Measurements from ENCODE around the gene CHADL. TPM values are rescaled to one million over a fixed set of nuclear protein-coding genes. Genes with fewer than 3 reads are reported as not detected.
A peak's percentile ranks its signal among the peaks of the same experiment; 100 is the strongest.

CHADL gene
- total RNA-seq, 2 donors from 2014 or later: 0.61 to 2.6 TPM

DNA sequence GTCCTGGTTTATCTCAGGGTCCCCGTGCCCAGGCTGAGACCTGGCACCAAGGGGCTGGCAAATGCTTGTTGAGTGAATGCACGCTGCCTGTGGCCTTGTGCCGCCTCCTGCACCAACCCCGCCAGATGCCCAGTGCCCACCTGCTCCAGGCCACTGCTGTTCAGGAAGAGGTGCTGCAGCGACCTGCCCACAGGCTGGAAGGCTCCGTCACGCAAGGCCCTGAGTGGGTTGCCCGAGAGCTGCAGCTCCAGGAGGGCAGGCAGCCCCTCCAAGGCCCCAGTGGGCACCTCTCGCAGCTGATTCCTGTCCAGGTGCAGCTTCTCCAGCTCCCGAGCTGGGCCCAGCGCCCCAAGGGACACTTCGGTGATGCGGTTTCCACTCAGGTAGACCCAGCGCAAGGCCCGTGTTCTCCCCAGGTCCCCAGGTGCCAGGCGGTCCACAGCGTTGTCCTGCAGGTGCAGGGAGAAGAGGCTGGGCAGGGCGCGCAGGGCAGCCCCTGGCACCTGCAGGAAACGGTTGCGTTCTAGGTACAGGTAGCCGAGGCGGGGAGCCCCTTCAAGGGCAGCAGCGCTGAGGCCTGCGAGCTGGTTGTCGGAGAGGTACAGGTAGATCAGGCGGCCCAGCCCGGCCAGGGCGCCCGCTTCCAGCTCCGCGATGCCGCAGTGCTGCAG is 3.6 kb downstream of the CHADL start:
- intact Hi-C loops (cut with DNase I, micrococcal nuclease): no loop called here
- DNase-seq (no peak), ATAC-seq (no peak)

DNA sequence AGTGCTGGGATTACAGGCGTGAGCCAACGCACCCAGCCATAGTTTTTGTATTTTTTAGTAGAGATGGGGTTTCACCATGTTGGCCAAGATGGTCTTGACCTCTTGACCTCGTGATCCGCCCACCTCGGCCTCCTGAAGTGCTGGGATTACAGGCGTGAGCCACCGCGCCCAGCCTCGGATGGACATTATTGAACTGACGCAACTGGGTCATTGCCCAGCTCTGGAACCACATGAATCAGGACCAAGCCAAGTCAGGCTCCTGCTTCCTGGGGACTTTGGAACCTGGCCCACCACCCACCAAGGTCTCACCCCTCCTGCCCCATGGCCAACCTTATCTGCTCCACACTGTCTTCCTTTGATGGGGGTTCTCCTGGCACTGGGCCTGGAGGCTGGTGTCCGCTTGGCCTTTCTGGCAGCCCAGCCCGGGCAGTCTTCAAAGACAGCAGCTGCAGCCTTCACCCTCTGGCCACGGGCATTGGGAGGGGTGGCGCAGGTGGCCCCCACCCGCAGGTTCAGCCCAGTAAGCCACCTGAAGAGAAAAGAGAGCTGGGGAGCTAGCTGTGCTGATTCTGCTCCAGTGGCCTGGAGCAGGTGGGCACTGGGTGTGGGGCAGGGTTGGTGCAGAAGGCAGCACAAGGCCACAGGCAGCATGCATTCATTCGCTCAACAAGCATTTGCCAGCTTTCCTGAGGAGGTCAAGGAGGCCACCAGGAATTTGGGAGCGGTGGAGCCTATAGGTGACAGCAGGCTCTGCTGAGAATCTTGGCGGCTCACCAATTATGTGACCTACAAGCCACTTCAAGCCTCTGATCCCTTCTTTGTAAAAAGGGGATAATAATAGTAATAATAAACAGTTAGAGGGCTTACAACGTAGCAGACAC is 5.7 kb downstream of the CHADL start:
- ATAC-seq (no peak), DNase-seq (no peak)
- intact Hi-C loops (cut with DNase I, micrococcal nuclease): no loop called here

DNA sequence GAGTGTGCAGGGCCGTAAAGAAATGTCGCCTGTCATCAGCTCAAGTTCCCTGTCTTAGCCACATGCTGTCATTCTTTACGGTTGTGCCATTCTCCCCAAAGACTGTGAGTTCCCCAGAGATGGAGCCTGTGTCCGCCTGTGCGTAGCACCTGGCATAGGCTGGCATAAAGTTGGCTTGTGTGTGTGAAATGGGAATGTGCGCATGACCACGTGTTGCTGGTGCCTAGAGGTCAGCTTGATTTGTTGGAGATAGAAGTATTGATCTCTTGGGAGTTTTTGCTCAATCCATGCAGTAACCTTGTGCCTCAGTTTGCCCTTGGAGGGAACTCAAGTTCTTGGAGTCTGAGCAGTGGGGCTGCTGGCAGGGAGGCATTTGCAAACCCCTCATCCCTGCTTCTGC is 9.4 kb downstream of the CHADL start:
- no peak for ATAC-seq
- DNase-seq: no peak
- intact Hi-C loops (cut with DNase I, micrococcal nuclease): no loop called here

DNA sequence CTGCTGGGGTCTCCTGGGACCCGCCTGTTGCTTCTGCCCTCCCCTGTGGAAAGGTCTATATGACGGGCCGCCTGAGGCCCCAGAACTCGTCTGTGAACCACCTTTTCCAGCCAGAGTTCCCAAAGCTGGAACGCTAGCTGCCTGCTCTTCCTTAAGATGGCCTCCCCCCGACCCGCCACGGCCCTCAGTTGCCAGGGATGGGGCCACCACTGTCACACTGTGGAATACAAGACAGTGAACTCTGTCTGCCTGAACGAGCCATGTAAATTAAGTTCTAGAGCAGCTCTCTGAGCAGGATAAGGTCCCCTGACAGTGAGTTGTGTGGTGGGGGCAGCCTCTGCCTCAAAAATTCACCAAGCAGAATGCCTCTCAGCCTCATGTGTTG is 10.3 kb downstream of the CHADL start:
- DNase-seq (no peak), ATAC-seq (no peak)
- intact Hi-C loops (cut with DNase I, micrococcal nuclease): no loop called here

DNA sequence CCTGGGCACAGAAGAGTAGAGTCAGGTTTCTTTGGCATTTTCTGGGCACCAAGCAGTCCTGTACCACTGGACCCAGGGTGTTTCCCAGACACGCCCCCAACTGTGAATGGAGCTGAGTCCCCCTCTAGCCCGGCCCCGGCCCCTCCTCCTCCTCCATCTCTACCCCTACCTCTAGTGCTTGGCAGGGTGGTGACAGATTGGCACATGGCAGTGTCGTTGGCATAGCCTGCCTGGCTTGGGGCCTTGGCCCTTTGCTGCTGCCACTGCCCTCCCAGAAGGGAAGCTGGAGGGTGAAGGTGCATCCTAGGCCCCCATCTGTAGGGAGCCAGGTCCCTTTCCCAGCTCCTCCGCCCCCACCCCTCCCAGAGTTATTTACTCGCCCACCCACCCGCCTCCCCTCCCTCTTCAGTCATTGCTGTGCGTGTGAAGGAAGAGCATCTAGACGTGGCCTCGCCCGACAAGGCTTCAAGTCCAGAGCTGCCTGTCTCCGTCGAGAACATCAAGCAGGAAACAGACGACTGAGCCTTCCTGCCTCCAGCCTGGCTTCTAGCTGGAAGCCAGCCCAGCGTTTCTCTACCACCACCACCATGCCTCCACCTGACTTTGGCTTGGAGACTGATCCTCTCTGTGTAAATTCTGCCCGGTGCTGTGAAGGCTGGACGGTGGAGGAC is 10.9 kb downstream of the CHADL start:
- DNase-seq: no peak
- no peak for ATAC-seq

DNA sequence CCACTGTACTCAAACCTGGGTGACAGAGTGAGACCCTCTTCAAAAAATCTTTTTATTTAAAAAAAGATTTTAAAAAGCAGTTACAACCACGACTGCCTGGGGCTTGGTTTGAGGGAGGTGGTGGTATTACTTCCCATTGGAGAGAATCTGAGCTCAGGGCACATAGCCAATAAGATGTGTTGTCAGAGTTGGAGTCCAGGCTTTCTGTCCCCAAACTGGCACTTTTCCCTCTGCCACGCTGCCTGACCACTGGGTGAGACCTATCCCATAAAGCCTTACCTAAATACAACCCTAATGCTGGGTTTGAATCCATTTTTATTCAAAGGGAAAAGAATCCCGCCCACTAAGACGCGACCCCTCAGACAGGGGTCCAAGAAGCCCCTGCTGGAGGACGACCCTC is 11.5 kb downstream of the CHADL start:
- DNase-seq (no peak), ATAC-seq (no peak)
- intact Hi-C loops (cut with DNase I, micrococcal nuclease): no loop called here

More for the DNA sequence above, 10.9 kb downstream of the CHADL start:
- intact Hi-C loops (cut with DNase I, micrococcal nuclease): no loop called here

DNA sequence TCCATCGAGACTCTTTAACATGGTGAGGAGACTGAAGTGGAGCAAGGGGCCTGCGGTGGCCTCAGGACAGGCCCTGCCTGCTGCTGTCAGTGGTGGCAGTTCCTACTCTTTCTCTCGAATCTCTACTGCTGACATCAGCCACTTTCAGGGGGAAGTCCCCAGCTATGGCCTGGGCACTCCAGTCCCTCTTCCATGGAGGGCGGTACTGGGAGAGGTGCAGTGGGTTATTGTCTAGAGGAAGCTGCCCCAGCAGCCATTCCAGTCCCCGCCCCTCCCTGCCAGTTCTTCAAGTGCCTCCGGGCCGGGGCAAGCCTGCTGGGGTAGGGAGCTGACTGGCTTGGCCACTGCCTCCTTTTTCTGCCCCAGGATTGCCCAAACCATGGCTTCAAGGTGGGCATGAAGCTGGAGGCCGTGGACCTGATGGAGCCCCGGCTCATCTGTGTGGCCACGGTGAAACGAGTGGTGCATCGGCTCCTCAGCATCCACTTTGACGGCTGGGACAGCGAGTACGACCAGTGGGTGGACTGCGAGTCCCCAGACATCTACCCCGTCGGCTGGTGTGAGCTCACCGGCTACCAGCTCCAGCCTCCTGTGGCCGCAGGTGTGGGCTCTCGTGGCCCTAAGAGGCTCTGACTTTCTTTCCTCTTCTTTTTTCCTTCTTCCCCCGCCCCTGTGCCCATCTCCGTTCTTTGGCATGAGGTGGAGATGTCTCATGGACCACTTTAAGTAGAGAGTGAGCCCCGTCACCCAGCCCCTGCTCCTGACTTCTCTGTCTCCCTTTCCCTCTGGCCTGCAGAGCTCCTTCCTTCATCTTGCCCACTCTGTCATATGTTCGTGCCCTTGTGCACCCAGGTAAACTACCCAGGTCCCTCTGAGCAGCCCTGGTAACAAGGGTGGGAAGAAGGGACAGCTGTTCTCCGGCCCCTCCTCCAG is 13.7 kb downstream of the CHADL start:
- intact Hi-C loops (cut with DNase I, micrococcal nuclease): no loop called here

DNA sequence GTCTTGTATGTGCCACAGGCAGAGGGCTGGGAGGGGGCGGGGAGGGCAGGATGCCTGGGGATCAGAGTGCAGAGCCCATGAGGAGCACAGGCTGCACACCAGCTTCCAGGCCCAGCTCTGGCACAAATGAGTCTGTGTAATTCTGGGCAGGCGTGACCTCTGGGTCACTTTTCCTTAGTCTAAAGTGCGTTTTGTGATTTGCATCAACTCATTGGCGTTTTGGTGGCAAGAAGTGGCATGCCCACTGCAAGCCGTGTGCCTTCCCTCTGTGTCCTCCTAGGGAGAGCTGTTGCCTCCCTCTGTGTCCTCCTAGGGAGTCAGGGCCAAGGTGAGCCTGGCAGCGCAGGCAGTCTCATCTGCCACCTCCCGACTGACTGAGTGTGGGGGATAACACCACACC is 17.2 kb downstream of the CHADL start:
- ATAC-seq (no peak), DNase-seq (no peak)
- intact Hi-C loops (cut with DNase I, micrococcal nuclease): no loop called here

More for the DNA sequence above, 13.7 kb downstream of the CHADL start:
- ATAC-seq: no peak
- DNase-seq: peak in 1 of 2 donors; percentile 15

DNA sequence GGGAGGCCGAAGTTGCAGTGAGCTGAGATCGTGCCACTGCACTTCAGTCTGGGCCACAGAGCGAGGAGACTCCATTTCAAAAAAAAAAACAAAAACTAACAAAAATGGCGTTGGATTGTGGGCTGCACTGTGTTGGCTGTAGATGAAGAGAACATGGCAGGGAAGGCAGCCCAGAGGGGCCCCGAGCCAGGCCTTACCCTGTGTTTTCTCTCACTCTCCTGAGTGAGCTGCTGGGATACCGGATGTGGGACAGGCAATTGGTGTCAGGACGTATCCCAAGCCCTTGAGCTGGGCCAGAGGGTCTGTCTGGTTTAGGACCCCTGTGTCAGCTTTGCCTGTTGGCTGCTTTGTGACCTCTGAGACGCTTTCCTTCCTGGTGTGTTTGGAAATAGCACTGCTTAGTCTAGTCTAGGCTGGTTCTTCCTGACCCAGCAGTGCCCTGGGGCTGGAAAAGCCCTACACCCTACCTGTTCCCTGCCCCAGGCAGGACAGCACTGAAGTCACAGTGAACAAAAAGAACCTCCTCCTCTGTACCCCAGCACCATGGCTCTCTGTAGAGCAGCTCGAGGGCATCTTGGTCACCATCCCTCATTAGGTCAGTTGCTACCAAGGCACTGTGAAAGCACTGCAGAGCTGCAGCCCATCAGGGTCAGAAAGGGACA is 17.8 kb downstream of the CHADL start:
- DNase-seq (no peak), ATAC-seq (no peak)
- intact Hi-C loops (cut with DNase I, micrococcal nuclease): no loop called here

DNA sequence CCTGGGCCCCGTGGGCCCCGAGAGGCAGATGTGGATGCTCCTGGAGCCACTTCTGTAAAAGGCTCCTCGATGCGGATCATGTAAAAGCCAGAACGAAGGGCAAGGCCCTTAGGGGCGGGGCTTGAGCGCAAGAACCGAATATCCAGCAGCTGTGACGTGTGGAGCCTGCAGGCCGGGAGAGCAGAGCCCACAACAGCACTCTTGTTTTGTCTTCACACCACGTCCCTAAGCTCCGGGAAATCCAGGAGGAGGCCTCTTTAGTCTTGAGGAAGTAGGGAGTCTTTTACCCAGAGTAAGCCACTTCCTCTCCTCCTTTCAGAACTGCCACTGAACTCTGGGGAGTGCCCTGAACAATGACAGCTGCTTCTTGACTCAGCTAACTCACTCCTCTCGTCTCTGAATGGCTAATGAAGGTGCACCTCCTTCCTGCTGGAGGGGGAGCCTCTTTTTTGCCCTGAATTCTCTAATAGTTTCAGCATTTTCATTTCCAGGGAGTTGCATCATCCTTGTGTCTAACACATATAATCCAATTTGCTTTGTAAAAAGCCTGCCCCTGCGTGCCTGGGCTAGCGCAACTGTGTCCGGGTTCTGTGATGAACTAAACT is 23.1 kb downstream of the CHADL start:
- intact Hi-C loops (cut with DNase I, micrococcal nuclease): no loop called here
- ATAC-seq: peak; percentile 66
- peak; percentile 53 to 67 for DNase-seq

DNA sequence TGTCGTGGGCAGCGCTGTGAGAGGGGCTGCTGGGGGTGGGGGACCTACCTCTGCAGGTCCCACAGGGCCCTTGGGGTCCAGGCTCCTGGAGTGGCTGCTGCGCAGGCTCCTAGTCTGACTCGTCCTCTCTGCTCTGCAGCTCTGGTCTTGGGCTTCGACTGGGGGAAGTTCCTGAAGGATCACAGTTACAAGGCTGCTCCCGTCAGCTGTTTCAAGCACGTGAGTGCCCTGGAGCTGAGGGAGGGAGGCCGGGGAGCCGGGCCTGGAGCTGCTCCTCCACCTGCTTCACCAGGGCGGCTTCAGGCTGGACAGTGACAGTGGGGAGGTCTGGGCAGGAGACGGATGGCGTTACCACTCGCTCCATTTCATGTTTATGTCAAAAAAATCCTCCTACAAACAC is 23.7 kb downstream of the CHADL start:
- intact Hi-C loops (cut with DNase I, micrococcal nuclease): no loop called here
- ATAC-seq (no peak), DNase-seq (no peak)

DNA sequence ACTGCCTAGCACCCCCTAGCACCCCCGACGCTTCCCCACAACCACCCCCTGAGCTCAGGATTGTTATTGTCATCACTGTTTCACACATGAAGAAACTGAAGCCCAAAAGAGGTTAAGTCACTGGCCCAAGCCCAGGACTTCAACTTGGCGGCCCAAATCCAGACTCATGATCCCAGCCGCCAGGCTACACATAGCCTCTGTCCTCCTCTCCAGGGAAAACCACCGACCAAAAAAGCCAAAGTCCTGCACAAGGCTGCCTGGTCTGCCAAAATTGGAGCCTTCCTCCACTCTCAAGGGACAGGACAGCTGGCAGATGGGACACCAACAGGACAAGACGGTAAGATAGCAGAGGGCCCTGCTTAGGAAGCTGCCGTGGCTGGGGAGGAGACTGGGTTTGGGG is 24.8 kb downstream of the CHADL start:
- no peak for DNase-seq
- intact Hi-C loops (cut with DNase I, micrococcal nuclease): no loop called here
- ATAC-seq: no peak

DNA sequence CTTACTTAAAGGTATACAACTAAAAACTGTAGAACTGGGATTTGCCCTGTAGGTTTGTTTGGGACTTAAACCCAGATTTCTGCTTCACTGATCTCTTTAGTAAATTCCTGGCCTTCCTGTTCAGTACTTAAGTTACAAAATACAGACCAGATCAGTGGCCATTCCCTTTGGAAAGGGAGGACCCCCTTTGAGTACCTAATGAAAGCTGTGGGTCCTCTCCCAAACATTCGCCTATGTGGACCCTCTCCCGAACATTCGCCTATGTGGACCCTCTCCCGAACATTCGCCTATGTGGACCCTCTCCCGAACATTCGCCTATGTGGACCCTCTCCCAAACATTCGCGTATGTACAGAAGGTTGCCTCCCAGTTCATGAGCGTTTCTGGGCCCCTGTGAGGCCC is 25.3 kb downstream of the CHADL start:
- ATAC-seq: no peak
- intact Hi-C loops (cut with DNase I, micrococcal nuclease): no loop called here
- no peak for DNase-seq

DNA sequence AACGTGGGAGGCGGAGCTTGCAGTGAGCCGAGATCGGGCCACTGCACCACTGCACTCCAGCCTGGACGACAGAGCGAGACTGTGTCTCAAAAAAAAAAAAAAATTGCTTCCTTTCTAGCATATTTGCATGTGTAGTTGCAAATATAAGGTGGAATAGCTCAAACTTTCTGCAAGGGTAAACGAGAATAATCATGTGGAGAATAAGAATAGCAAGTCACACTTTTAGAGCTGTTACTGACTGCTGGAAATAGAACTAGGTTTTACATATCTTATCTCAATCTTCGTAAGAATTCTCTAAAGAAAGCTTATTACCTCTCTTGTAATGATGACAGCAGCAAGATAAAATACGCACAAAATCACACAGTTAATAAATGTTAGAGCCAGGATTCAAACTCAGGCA is 34.0 kb downstream of the CHADL start:
- DNase-seq: no peak
- intact Hi-C loops (cut with DNase I, micrococcal nuclease): no loop called here
- no peak for ATAC-seq

DNA sequence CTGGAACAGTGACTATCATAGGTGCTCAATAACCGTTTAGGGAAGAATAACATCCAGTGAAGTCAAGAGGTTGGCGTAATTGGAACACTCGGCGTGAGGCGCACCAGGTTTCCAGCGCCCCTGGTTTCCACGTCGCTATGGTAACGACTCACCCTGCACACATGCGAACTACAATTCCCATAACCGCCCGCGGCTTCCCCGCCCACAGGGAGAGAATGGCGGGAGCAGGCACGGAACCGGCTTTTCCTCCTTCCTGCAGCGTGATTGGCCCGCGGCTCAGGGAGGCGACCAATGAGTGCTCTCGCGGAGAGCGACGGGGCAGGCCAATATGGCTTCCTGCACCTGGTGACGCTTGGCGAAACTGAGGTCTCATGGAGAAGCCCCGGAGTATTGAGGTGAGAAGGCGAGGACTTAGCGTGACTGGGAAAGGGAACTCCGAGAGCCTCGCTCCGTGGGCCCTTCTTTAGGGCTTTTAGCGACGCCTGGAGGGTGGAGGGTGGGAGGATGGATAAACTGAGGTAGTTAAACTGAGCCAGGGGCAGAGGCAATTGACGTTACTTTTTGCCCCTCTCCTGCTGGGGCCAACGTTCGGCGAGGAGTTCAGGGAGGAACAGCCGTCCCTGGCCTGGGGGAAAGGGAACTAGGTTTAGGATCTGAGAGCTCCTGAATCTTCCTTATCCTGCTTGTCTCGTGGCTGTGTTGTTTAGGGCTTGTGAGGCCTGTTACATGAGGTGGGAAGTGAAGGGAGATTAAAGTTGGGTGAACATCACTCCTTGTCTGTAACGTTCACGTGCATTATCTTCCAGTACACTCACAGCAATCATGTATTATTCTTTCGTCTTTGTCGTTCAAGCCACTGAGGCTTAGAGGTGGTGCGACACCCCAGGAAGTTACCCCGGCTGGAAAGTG is 35.5 kb downstream of the CHADL start, which contains the start of gene L3MBTL2:
L3MBTL2 (plus strand) TSS at position 321 of the 909 bp plus-strand sequence; CDS start at position 372, 51 bp downstream.
- intact Hi-C loops (cut with DNase I, micrococcal nuclease): no loop called here
- DNase-seq: peak; percentile 97 to 98
- ATAC-seq: peak; percentile 100

DNA sequence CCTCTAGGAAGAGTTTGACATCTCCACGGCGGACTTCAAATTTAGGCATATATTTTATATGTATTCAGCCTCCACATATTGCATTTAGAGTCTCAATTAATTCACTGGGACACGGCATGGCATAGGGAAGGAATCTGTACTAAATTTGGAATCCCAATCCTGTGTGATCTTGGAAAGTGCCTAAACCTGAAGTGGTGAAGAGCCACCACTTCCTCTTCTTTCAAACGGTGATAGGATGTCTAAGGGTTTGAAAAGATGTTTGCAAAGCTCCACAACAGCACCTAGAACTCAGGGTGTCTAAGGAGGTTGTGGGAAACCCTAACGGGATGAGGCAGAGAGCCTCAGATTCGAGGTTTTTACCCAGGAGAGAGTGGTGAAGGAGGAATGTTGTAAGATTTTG is 36.7 kb downstream of the CHADL start:
- intact Hi-C loops (cut with DNase I, micrococcal nuclease): no loop called here
- DNase-seq (no peak), ATAC-seq (no peak)

DNA sequence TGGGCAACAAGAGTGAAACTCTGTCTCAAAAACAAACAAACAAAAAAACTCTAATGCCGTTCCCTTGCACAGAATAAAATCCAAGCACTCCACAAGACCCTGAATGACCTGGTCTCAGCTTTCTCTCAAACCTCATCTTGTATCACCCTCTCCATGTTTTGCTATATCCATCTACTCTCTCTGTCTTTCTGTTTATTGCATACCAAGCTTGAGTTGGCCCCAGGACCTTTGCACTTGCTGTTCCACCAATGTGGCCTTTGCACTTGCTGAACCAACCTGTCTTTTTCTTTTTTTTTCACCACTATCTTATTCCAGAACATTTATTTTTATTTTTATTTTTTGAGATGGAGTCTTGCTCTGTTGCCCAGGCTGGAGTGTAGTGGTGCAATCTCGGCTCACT is 37.6 kb downstream of the CHADL start:
- intact Hi-C loops (cut with DNase I, micrococcal nuclease): no loop called here
- ATAC-seq: no peak
- no peak for DNase-seq

Data from left colon (tissue), 2 donors.